MM.1S (cell line): Measurements from ENCODE around the gene SNORC.

ENCODE experiments used
- CTCF ChIP-seq: fragments of 300-600 bp; sonication (generic); IDR thresholded peaks from 2 replicates; pipeline ENCODE4 v1.5.1; 2016; ENCODE audit warnings: antibody characterized with exemption, low read length, mixed read lengths
- EZH2 ChIP-seq: fragments of 300-600 bp; sonication (generic); optimal IDR thresholded peaks from 2 replicates; pipeline ENCODE3; 2017; ENCODE audit warnings: low read depth, mild to moderate bottlenecking, antibody characterized with exemption, low read length, mixed read lengths
- EZH2phosphoT487 ChIP-seq: fragments of 300-600 bp; sonication (generic); IDR thresholded peaks from 2 replicates; pipeline ENCODE4 v1.6.1; 2018; ENCODE audit warnings: antibody characterized with exemption, low read length

DNA sequence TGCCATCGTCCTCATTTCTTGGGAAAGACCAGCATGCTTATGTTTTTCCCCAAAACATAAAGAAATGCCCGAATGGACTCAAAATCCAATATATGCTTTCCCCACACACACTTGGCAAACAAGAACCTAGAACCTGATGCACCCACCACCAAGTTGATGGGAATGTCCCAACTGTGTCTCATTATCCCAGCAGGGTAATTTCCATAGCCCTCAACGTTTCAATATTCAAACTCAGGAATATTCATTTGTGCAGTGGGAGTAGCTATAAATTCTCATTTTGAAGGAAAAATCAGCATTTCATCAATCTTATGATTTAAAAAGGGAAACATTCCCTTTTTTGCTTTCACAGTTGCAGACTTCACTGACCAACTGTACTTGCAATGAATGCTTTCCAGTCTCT lies 50.7 kb downstream of the SNORC start:
- TF ChIP-seq CTCF (no peak), EZH2phosphoT487 (no peak), EZH2 (no peak)
